Measurements from ENCODE around the gene HOXD8. TPM values are rescaled to one million over a fixed set of nuclear protein-coding genes. Genes with fewer than 3 reads are reported as not detected.

The HOXD8 gene
- total and polyA plus RNA-seq, 3 donors from 2014 or later = 36.6 to 41.2 (median 39.8) TPM

DNA sequence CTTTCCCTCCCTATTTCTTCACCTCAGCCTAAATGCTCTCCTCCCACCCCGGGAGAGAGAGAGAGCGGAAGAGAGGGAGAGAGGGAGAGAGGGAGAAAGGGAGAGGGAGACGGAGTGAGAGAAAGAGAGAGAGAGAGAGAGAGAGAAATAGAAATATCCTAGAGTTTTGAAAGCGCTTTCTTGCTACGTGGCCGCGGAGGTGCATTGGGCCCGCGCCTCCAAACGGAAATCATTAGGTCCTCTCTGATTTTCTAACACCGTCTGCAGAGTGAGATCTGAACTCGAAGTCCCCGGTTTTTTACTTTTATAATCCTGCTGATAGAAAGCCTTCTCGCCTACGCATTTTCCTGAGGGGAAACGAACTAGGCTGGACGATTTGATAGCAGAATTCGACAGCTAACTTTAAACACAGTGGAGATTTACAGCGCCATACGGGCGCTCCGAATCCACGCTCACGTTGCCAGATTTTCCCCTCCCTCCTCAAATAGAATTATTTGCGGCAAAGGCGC lies 44.8 kb upstream of the HOXD8 start:
- intact Hi-C loops (cut with DNase I; ENCODE audit: low total_unique reads) = loop anchor here (10.0 kb wide), 1 partner anchor 400 kb away; no protein-coding TSS in a partner anchor
- no peaks in the 10 kb centered on the region for H3K36me3 ChIP-seq (ENCODE audit: low read depth, missing control alignments)
- H3K27me3 ChIP-seq = no peaks in the 10 kb centered on the region
- TF ChIP-seq POLR2A (IDR thresholded peaks at IDR 0.05) = no peak
- TF ChIP-seq, protein P1, sequence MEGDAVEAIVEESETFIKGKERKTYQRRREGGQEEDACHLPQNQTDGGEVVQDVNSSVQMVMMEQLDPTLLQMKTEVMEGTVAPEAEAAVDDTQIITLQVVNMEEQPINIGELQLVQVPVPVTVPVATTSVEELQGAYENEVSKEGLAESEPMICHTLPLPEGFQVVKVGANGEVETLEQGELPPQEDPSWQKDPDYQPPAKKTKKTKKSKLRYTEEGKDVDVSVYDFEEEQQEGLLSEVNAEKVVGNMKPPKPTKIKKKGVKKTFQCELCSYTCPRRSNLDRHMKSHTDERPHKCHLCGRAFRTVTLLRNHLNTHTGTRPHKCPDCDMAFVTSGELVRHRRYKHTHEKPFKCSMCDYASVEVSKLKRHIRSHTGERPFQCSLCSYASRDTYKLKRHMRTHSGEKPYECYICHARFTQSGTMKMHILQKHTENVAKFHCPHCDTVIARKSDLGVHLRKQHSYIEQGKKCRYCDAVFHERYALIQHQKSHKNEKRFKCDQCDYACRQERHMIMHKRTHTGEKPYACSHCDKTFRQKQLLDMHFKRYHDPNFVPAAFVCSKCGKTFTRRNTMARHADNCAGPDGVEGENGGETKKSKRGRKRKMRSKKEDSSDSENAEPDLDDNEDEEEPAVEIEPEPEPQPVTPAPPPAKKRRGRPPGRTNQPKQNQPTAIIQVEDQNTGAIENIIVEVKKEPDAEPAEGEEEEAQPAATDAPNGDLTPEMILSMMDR (IDR thresholded peaks at IDR 0.05) = no peak
- DNase-seq = no peak
- H3K27ac ChIP-seq = no peak overlapping the region
- 10 to 13% methylated on average over 26 of the region's 26 CpGs for WGBS, 2 donors
- no peaks in the 10 kb centered on the region for H3K9me3 ChIP-seq
- peaks cover 11% of the 10 kb centered on the region for H3K4me1 ChIP-seq
- H3K4me3 ChIP-seq = no peak overlapping the region

- Histone ChIP-seq H3K36me3 (ENCODE audit: low read depth, missing control alignments) (no peaks in the 10 kb centered on the region), H3K27me3 (no peaks in the 10 kb centered on the region), H3K27ac (no peak overlapping the region), H3K9me3 (no peaks in the 10 kb centered on the region), H3K4me1 (peaks cover 11% of the 10 kb centered on the region), H3K4me3 (no peak overlapping the region)
- TF ChIP-seq, protein P1 (IDR thresholded peaks at IDR 0.05) = no peak
- TF ChIP-seq POLR2A (IDR thresholded peaks at IDR 0.05) = no peak
- 8 to 10% methylated on average over 40 of the region's 40 CpGs for WGBS, 2 donors
- no peak for DNase-seq
- intact Hi-C loops (cut with DNase I; ENCODE audit: low total_unique reads) = loop anchor here (10.0 kb wide), 1 partner anchor 400 kb away; no protein-coding TSS in a partner anchor
Observed at GRCh38 chr2:176085120-176085788, 44.3 kb upstream of the HOXD8 start.

GRCh38 chr2:176085861-176086771 lies 43.4 kb upstream of the HOXD8 start:
- Histone ChIP-seq H3K4me3 (no peak overlapping the region), H3K4me1 (peaks cover 11% of the 10 kb centered on the region), H3K36me3 (ENCODE audit: low read depth, missing control alignments) (no peaks in the 10 kb centered on the region), H3K27ac (no peak overlapping the region), H3K9me3 (no peaks in the 10 kb centered on the region), H3K27me3 (no peaks in the 10 kb centered on the region)
- intact Hi-C loops (cut with DNase I; ENCODE audit: low total_unique reads) = loop anchor here (10.0 kb wide), 1 partner anchor 401 kb away; no protein-coding TSS in a partner anchor
- TF ChIP-seq POLR2A (IDR thresholded peaks at IDR 0.05) = no peak
- TF ChIP-seq, protein P1 (IDR thresholded peaks at IDR 0.05) = no peak
- 5% methylated on average over 21 to 44 of the region's 46 CpGs for WGBS, 2 donors
- DNase-seq = peak; percentile 78

- 41 to 44% methylated on average over 26 to 29 of the region's 29 CpGs for WGBS, 2 donors
- Histone ChIP-seq H3K27me3 (no peaks in the 10 kb centered on the region), H3K27ac (no peak overlapping the region)
Observed at GRCh38 chr2:176087330-176088047, 42.0 kb upstream of the HOXD8 start.

More at GRCh38 chr2:176087330-176088047, 42.0 kb upstream of the HOXD8 start:
- Histone ChIP-seq H3K4me1 (peaks cover 11% of the 10 kb centered on the region), H3K9me3 (no peaks in the 10 kb centered on the region), H3K36me3 (ENCODE audit: low read depth, missing control alignments) (no peaks in the 10 kb centered on the region), H3K4me3 (no peak overlapping the region)
- TF ChIP-seq POLR2A (IDR thresholded peaks at IDR 0.05) = no peak
- TF ChIP-seq, protein P1 (IDR thresholded peaks at IDR 0.05) = no peak
- DNase-seq = no peak
- intact Hi-C loops (cut with DNase I; ENCODE audit: low total_unique reads) = loop anchor here (10.0 kb wide), 1 partner anchor 403 kb away; no protein-coding TSS in a partner anchor

Data from testis (tissue), 3 donors.